ENCODE measurements around the gene AUTS2. TPM values are rescaled to one million over a fixed set of nuclear protein-coding genes. Genes with fewer than 3 reads are reported as not detected.

Gene AUTS2
- polyA plus RNA-seq, 3 donors: 3.1 to 8.3 (median 7.9) TPM

- 89 to 93% (median 93%) methylated on average over 3 of the region's 3 CpGs for WGBS, 3 donors
- no peak overlapping the region for H3K27ac ChIP-seq (ENCODE audit: low read depth, low read length)
Measured at GRCh38 chr7:70616821-70617220, 1018.5 kb downstream of the AUTS2 start.

- no peak overlapping the region for H3K27ac ChIP-seq (ENCODE audit: low read depth, low read length)
- 79 to 87% (median 86%) methylated on average over 10 of the region's 10 CpGs for WGBS, 3 donors
Measured at GRCh38 chr7:70618020-70618551, 1019.8 kb downstream of the AUTS2 start.

GRCh38 chr7:70619130-70619529, 1020.9 kb downstream of the AUTS2 start:
- WGBS, 3 donors: 65 to 76% (median 65%) methylated on average over 12 of the region's 12 CpGs
- no peak overlapping the region for H3K27ac ChIP-seq (ENCODE audit: low read depth, low read length)

- H3K27ac ChIP-seq (ENCODE audit: low read depth, low read length): no peak overlapping the region
- 95 to 97% (median 96%) methylated on average over 7 of the region's 7 CpGs for WGBS, 3 donors
Measured at GRCh38 chr7:70619659-70620058, 1021.4 kb downstream of the AUTS2 start.

GRCh38 chr7:70620333-70621055, 1022.2 kb downstream of the AUTS2 start:
- 76 to 82% (median 81%) methylated on average over 19 of the region's 19 CpGs for WGBS, 3 donors
- no peak overlapping the region for H3K27ac ChIP-seq (ENCODE audit: low read depth, low read length)

DNA sequence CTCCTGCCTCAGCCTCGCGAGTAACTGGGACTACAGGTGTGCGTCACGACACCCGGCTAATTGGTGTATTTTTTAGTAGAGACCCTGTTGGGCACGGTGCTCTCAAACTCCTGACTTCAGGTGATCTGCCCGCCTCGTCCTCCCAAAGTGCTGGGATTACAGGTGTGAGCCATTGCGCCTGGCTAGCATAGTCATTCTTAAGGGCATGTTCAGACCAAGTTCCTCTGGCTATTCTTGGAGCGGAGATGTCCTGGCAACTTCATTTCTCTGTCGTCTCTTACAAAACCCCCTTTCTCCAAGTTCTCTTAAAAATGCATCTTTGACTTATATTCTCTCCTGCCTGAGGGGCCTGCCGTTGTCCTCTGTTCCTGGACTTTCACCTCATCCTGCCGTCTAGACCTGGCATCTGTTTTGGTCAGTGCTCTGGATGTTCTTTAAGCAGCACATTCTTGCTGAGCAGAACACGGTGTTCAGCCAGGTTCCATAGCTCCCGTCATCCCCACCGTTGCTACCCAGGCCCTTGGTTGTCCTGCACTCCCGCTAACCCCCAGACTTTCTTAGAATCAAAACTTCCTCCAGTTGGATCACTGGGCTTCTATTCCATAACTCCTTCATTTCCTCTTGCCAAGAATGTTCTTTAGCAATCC, 1023.8 kb downstream of the AUTS2 start:
- 92 to 96% (median 93%) methylated on average over 17 of the region's 17 CpGs for WGBS, 3 donors
- H3K27ac ChIP-seq (ENCODE audit: low read depth, low read length): no peak overlapping the region

DNA sequence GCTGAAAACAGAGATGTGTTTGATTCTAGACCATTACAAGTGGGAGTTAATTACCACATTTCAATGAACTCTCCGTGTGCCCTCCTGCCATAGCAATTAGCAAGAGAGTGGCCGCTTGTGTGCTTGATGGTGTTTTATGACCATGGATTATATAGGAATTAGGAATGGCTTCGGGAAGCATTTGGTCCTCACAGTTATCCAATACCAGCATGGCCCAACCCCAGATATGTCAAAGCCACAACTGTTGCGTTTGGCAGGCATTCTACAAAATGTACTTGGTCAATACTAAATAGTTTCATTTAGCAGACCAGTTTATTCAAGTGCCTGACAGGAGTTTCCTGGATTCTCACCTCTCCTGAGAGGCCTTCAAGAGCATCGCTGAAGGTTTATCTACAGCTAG, 1024.7 kb downstream of the AUTS2 start:
- 91 to 93% (median 92%) methylated on average over 5 of the region's 5 CpGs for WGBS, 3 donors
- no peak overlapping the region for H3K27ac ChIP-seq (ENCODE audit: low read depth, low read length)

DNA sequence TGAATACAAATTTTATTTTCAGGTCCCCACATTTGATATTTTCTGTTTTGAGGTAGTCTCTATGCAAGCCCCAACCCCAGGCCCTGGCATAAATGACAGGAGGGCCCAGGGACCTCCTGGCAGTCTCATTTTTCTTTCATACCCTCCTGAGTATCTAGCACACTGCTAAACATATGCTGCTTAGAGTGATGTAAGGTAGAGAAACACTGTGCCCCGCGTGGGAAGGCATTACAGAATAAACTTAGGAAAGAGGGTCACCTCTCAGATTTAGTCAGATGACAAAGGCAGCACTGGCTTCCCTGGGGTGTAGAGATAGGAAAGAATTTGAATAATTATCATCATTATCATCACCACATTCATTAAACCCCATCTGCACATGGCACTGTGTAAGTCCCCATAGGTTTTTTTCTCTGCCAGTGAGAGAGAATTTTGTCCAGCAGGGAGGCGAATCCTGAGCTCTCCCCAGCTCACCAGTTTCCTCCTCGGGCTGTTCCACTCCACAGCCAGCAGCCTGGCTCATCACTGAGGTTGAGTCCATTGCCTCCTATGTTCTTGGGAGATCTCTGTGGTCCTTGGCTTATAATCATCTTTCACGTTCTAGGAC, 1026.3 kb downstream of the AUTS2 start:
- WGBS, 3 donors: 83 to 94% (median 92%) methylated on average over 5 of the region's 5 CpGs
- H3K27ac ChIP-seq (ENCODE audit: low read depth, low read length): no peak overlapping the region

DNA sequence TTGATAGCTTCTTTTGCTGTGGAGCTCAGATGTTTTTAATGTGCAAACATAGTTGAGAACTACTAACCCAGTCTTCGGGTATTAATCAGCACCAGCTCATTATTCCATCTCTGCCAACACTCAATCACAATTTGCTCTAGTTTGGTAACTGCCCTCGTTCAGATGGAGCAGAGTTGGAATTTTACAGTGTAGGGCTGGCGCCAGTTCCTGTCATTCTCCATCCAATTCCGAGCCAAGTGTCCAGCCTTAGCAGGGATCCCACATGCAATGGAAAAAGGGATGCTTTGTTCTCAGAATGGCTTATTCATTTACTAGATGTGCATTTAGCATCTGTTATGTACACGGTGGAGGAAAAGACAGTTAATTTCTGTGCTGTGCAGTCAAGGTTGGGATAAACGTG, 1029.2 kb downstream of the AUTS2 start:
- no peak overlapping the region for H3K27ac ChIP-seq (ENCODE audit: low read depth, low read length)
- WGBS, 3 donors: 42 to 93% (median 88%) methylated on average over 6 of the region's 6 CpGs

DNA sequence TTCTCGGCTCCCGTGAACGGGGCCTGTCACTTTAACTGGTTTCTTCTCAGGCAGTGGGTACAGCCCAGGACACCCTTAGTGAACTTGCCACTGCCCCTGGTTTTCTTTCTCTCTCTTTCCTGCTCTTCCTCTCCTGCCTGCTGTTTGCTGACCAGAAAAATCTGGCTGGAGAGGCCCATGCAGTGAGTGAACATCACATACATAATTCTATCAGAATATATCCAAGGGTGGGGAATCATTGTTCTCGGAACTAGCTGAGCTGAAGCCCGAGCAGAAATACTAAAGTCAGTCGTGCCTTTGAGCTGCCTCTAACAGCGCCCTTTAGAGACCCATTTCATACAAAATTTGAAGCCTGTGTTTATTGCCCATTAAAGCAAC, 1032.2 kb downstream of the AUTS2 start:
- no peak overlapping the region for H3K27ac ChIP-seq (ENCODE audit: low read depth, low read length)
- 74 to 84% (median 83%) methylated on average over 7 of the region's 7 CpGs for WGBS, 3 donors

- WGBS, 3 donors: 53 to 71% (median 61%) methylated on average over 28 of the region's 28 CpGs
- H3K27ac ChIP-seq (ENCODE audit: low read depth, low read length): no peak overlapping the region
Measured at GRCh38 chr7:70630818-70631457, 1032.7 kb downstream of the AUTS2 start.

GRCh38 chr7:70631718-70632117, 1033.4 kb downstream of the AUTS2 start:
- WGBS, 3 donors: 60 to 93% (median 92%) methylated on average over 9 of the region's 9 CpGs
- no peak overlapping the region for H3K27ac ChIP-seq (ENCODE audit: low read depth, low read length)

- H3K27ac ChIP-seq (ENCODE audit: low read depth, low read length): no peak overlapping the region
- WGBS, 3 donors: 68 to 94% (median 85%) methylated on average over 5 of the region's 5 CpGs
Measured at GRCh38 chr7:70632400-70632799, 1034.1 kb downstream of the AUTS2 start.

- WGBS, 3 donors: 93 to 97% (median 96%) methylated on average over 8 of the region's 8 CpGs
- no peak overlapping the region for H3K27ac ChIP-seq (ENCODE audit: low read depth, low read length)
Measured at GRCh38 chr7:70634071-70634470, 1035.8 kb downstream of the AUTS2 start.

- 91 to 94% (median 91%) methylated on average over 8 of the region's 8 CpGs for WGBS, 3 donors
- no peak overlapping the region for H3K27ac ChIP-seq (ENCODE audit: low read depth, low read length)
Measured at GRCh38 chr7:70634610-70635068, 1036.4 kb downstream of the AUTS2 start.

DNA sequence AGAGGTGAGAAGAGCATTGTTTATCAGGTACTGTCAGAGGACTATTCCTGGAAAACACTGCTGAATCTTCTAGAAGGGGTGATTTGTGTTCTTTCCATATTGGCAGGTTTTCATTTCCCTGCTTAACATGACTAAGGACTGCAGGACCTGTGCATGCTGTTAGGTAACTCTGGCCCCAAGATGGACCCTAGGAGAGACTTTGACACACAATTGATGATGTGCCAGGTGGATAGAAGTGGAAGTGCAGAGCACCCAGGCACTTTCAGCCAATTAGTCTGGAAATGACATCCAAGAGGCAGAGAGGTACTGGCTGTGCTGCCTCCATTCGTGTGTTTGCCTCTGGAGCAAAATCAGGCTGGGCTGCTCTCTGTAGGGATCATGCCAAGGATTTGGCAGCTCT, 1037.4 kb downstream of the AUTS2 start:
- WGBS, 3 donors: 88 to 94% (median 90%) methylated on average over 1 of the region's 1 CpG
- no peak overlapping the region for H3K27ac ChIP-seq (ENCODE audit: low read depth, low read length)

DNA sequence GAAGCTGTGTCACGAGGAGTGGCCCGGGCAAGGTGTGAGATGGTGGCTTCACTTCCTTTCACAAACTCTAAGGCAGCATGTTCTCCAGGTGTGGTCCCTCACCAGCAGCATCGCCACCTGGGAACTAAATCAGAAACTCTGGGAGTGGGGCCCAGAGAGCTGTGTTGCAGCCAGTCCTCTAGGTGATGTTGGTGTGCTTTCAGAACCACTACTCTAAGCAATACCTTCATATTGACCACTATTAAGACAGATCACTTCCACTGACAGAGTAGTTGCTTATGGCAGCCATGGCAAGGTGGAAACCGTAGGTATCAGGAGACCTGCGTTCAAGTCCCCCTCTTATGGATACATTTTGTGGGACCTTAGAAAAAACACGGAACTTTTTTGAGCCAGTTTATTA, 1037.9 kb downstream of the AUTS2 start:
- no peak overlapping the region for H3K27ac ChIP-seq (ENCODE audit: low read depth, low read length)
- 94 to 98% (median 94%) methylated on average over 6 of the region's 6 CpGs for WGBS, 3 donors

DNA sequence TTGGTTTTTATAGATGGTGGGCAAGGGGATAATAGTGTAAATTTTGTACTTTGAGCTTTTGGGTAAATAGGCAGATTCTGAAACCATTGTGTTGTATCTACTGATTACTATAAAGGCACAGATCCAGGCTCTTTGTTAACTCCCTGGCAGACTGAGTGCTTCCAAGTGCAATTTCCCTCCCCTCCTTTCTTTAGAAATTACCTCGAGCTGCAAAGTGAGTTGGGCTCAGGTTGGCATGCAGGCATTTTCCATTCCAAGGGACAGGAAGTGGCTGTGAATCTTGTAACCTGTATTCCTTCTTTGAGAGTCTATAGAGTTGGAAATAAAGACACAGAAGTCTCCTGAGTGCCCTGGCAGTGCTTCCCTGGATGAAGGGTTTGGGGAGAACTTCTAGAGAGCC, 1039.5 kb downstream of the AUTS2 start:
- 40 to 71% (median 57%) methylated on average over 1 of the region's 1 CpG for WGBS, 3 donors
- H3K27ac ChIP-seq (ENCODE audit: low read depth, low read length): no peak overlapping the region
